MCF 10A (cell line): ENCODE data around the gene TGFBR1. TPM values are rescaled to one million over a fixed set of nuclear protein-coding genes. Genes with fewer than 3 reads are reported as not detected.

ENCODE experiments used
- BruUV-seq: library from RNA; stranded (reverse); fragments of 400-500 nt; replicated peaks from 2 replicates; lab custom pipeline; 2021; lab: Mats Ljungman, UMichigan
- CTCF ChIA-PET: fragments of 300-600 bp; sonication (Branson Sonifier 250); formaldehyde crosslinking; extraction: SDS; loops from one replicate; lab custom pipeline; 2021; ENCODE audit warnings: antibody characterized with exemption, inconsistent platforms; lab: Yijun Ruan, JAX
- POLR2A ChIA-PET: fragments of 300-600, 350-650 bp; sonication (Branson Sonifier 250); formaldehyde crosslinking; extraction: SDS; loops from one replicate; lab custom pipeline; 2020; ENCODE audit warnings: antibody characterized with exemption, inconsistent platforms; lab: Yijun Ruan, JAX
- DNase-seq: peaks from one replicate; pipeline ENCODE4 v3.0.0-alpha.2; 2018; ENCODE audit not compliant: unreplicated experiment
- H3K27ac Mint-ChIP-seq: one replicate; pipeline ENCODE4 v1.8.0; 2022; ENCODE audit warnings: mild to moderate bottlenecking, low read depth, mixed read lengths; ENCODE audit not compliant: unreplicated experiment
- H3K27me3 Mint-ChIP-seq: one replicate; pipeline ENCODE4 v1.8.0; 2022; ENCODE audit warnings: mixed read lengths; ENCODE audit not compliant: insufficient read depth, unreplicated experiment
- H3K36me3 Mint-ChIP-seq: one replicate; pipeline ENCODE4 v1.8.0; 2022; ENCODE audit warnings: mild to moderate bottlenecking, moderate library complexity, mixed read lengths; ENCODE audit not compliant: insufficient read depth, unreplicated experiment
- H3K4me1 Mint-ChIP-seq: one replicate; pipeline ENCODE4 v1.8.0; 2022; ENCODE audit warnings: mixed read lengths; ENCODE audit not compliant: insufficient read depth, unreplicated experiment
- H3K4me3 Mint-ChIP-seq: one replicate; pipeline ENCODE4 v1.8.0; 2022; ENCODE audit warnings: mild to moderate bottlenecking, moderate library complexity, mixed read lengths; ENCODE audit not compliant: unreplicated experiment
- H3K9me3 Mint-ChIP-seq: one replicate; pipeline ENCODE4 v1.8.0; 2022; ENCODE audit warnings: mixed read lengths; ENCODE audit not compliant: unreplicated experiment
- intact Hi-C: fragments of 100-400 bp; cut with micrococcal nuclease; formaldehyde crosslinking; loops from 2 replicates; pipeline ENCODE4 v1.14.1; 2022
- total RNA-seq: library from RNA; stranded (reverse); gene quantifications from 2 replicates; pipeline ENCODE4 v1.2.3, GENCODE V29; 2022
- TF ChIP-seq, protein P1 (sequence below): fragments of 200-600 bp; IDR thresholded peaks from one replicate; pipeline ENCODE4 v1.8.0; 2022; ENCODE audit warnings: antibody characterized with exemption, mild to moderate bottlenecking; ENCODE audit not compliant: unreplicated experiment

TGFBR1 gene
- total RNA-seq, 1 experiment from 2014 or later, result 27.6 TPM

DNA sequence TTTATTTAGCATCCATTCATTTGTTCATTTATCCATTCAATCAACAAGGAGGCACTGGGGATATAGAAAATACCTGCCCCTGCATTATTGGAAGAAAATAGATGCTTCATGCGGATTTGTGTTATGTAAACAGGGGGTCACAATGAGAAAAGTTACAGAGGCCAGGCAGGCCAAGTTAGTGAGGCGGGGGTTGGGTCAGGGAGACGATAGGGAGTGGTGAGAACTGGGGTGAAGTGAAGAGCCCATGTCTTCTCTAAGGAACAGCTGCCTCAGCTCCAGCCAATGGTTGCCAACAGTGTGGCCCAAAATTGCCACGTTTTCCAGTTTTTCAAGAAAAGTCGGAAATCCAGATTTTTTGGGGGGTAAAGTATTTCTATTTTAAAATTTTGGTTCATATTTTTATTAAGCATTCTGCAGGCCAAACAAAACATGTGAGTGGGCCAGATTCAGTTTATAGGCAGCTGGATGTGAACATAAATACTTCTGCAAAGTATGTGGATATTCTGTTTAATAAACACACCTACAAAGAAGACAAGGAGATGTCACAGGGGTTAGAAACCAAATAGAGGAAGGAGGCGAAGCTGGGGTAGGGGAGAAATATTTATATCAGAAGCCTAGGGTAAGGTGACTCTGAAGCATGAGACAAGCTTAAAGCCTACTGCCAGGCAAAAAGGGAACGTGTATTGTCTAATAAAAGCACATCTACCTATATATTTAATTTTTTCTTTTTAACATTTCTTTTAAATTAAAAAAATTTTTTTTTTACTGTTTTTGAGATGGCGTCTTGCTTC is 72.9 kb downstream of the TGFBR1 start:
- Mint-ChIP-seq H3K27ac (no peak overlapping the region), H3K4me3 (no peak overlapping the region), H3K4me1 (peaks cover 6% of the 10 kb centered on the region), H3K27me3 (peaks cover 11% of the 10 kb centered on the region), H3K36me3 (no peaks in the 10 kb centered on the region), H3K9me3 (no peaks in the 10 kb centered on the region)
- TF ChIP-seq, protein P1, sequence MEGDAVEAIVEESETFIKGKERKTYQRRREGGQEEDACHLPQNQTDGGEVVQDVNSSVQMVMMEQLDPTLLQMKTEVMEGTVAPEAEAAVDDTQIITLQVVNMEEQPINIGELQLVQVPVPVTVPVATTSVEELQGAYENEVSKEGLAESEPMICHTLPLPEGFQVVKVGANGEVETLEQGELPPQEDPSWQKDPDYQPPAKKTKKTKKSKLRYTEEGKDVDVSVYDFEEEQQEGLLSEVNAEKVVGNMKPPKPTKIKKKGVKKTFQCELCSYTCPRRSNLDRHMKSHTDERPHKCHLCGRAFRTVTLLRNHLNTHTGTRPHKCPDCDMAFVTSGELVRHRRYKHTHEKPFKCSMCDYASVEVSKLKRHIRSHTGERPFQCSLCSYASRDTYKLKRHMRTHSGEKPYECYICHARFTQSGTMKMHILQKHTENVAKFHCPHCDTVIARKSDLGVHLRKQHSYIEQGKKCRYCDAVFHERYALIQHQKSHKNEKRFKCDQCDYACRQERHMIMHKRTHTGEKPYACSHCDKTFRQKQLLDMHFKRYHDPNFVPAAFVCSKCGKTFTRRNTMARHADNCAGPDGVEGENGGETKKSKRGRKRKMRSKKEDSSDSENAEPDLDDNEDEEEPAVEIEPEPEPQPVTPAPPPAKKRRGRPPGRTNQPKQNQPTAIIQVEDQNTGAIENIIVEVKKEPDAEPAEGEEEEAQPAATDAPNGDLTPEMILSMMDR, result no peak
- no peak for DNase-seq
- intact Hi-C loops, result no loop called here
- CTCF ChIA-PET, result interaction anchor here (1.3 to 2.1 kb wide), 3 partner anchors 12 to 14 kb away, joined by 3 to 4 read pairs (median 3); no protein-coding TSS in a partner anchor
- BruUV-seq, result no TSS peak
- POLR2A ChIA-PET, result no interaction called here

DNA sequence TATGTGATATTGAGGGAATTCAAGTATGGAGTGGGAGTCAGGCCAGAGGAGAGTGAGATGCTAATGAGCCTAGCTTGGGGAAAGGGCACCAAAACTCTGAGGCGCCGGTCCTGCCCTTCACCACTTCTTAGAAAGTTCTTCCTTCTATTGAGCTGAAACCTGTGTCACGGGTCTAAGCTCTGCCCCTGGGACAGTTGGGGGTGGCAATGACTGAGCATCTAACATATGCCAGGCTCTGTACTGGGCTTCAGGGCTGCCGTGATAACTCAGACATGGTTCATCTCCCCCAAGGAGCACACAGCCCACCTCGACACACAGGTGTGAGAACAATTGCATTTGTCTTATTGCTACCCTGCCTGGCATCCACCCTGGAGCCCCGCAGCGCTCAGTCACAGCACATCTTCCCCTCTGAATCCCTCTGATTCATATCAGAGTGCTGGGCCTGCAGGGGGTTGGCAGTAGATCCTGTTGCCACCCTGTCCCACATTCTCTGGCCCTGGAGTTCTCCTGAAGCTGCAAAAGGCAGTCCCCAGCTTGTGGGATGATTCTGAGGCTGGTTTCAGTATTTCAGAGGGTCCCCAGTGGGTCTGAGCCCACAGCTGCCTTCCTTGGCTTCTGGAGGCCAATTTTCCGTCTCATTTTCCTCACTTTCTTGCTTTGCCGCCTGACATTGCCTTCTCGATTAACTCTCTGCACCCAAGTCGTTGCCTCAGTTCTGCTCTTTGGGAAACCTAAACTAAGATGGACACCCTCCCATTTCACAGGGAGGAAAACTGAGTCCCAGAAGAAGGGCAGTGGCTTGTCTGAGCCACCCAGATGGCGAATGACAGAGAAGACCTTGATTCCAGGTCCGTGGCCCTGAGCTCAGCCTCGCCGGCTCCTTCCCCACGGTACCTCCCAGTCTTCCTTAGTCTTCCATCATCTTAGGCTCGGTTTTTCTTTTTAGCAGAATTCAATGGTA is 74.3 kb downstream of the TGFBR1 start:
- H3K27me3 Mint-ChIP-seq, result no peaks in the 10 kb centered on the region
- no peaks in the 10 kb centered on the region for H3K36me3 Mint-ChIP-seq
- no peaks in the 10 kb centered on the region for H3K9me3 Mint-ChIP-seq
- H3K27ac Mint-ChIP-seq, result no peak overlapping the region
- H3K4me3 Mint-ChIP-seq, result no peak overlapping the region
- no peak for DNase-seq
- CTCF ChIA-PET, result interaction anchor here (1.5 to 2.1 kb wide), 2 partner anchors 10 to 16 kb away, joined by 3 to 4 read pairs; no protein-coding TSS in a partner anchor
- POLR2A ChIA-PET, result no interaction called here
- intact Hi-C loops, result no loop called here
- TF ChIP-seq, protein P1, result no peak
- no TSS peak for BruUV-seq
- H3K4me1 Mint-ChIP-seq, result peaks cover 3% of the 10 kb centered on the region

DNA sequence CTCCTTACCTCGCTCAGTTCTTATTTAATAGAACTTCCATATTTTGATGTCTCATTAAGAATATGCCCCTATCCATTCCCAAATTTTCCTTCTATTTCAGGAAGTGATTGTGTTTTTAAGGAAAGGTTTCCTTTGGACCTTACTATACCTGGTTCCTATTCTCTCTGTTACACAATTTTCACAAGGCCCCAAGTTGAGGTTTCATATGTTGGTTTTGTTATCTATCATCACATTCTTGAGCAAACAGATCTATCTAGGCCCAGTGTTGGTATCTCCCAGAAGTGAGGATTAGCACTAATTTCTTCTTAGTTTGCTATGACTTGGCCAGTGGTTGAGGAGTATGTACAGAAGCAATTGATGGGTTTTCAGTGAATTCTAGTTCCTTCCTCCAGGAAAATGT is 75.3 kb downstream of the TGFBR1 start:
- Mint-ChIP-seq H3K36me3 (no peaks in the 10 kb centered on the region), H3K9me3 (no peaks in the 10 kb centered on the region), H3K4me3 (no peak overlapping the region), H3K27ac (no peak overlapping the region), H3K4me1 (no peaks in the 10 kb centered on the region), H3K27me3 (no peaks in the 10 kb centered on the region)
- CTCF ChIA-PET, result interaction anchor here (1.2 kb wide), 1 partner anchor 17 kb away, joined by 3 read pairs; no protein-coding TSS in a partner anchor
- POLR2A ChIA-PET, result no interaction called here
- no peak for DNase-seq
- intact Hi-C loops, result loop anchor here (5.0 to 10.0 kb wide), 4 partner anchors 85 to 1417 kb away; no protein-coding TSS in a partner anchor
- TF ChIP-seq, protein P1, result no peak
- no TSS peak for BruUV-seq
